ENCODE measurements around the gene SLC26A11.

Gene SLC26A11

DNA sequence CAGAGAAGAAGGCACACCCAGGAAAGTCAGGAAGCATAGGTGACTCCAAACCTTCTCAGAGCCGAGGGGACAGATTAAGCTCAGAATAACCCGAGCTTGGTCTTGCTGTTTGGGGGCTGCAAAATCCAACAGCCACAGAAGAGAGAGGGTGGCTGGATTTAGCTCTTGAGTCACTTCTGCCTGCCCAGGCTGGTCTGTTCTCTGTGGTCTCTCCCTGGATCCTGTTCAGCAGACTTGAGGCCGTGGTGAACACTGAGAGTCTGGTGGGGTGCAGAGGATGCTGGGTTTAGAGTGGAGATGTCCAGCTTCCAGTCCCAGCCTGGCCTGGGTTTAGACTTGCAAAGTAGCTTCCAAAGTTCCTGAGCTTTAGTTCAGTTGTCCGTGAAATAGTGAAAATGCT, 8.8 kb downstream of the SLC26A11 start:
- H3K4me3 ChIP-seq (ENCODE audit: low read depth, low read length), result no peak overlapping the region
- no peak for DNase-seq (ENCODE audit: low read depth)
- TF ChIP-seq, protein P1, sequence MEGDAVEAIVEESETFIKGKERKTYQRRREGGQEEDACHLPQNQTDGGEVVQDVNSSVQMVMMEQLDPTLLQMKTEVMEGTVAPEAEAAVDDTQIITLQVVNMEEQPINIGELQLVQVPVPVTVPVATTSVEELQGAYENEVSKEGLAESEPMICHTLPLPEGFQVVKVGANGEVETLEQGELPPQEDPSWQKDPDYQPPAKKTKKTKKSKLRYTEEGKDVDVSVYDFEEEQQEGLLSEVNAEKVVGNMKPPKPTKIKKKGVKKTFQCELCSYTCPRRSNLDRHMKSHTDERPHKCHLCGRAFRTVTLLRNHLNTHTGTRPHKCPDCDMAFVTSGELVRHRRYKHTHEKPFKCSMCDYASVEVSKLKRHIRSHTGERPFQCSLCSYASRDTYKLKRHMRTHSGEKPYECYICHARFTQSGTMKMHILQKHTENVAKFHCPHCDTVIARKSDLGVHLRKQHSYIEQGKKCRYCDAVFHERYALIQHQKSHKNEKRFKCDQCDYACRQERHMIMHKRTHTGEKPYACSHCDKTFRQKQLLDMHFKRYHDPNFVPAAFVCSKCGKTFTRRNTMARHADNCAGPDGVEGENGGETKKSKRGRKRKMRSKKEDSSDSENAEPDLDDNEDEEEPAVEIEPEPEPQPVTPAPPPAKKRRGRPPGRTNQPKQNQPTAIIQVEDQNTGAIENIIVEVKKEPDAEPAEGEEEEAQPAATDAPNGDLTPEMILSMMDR (IDR thresholded peaks at IDR 0.05; ENCODE audit: low read depth, low read length, missing control alignments), result no peak
- in situ Hi-C loops (cut with HindIII; ENCODE audit: low sequenced_read_pairs), result no loop called here

- H3K4me3 ChIP-seq (ENCODE audit: low read depth, low read length), result no peak overlapping the region
- in situ Hi-C loops (cut with HindIII; ENCODE audit: low sequenced_read_pairs), result no loop called here
- DNase-seq (ENCODE audit: low read depth), result no peak
- TF ChIP-seq, protein P1 (IDR thresholded peaks at IDR 0.05; ENCODE audit: low read depth, low read length, missing control alignments), result no peak
Observed at GRCh38 chr17:80232438-80232837, 12.2 kb downstream of the SLC26A11 start.

GRCh38 chr17:80233202-80233601, 13.0 kb downstream of the SLC26A11 start:
- in situ Hi-C loops (cut with HindIII; ENCODE audit: low sequenced_read_pairs), result no loop called here
- TF ChIP-seq, protein P1 (IDR thresholded peaks at IDR 0.05; ENCODE audit: low read depth, low read length, missing control alignments), result no peak
- no peak overlapping the region for H3K4me3 ChIP-seq (ENCODE audit: low read depth, low read length)
- DNase-seq (ENCODE audit: low read depth), result no peak

GRCh38 chr17:80236911-80237310, 16.7 kb downstream of the SLC26A11 start:
- in situ Hi-C loops (cut with HindIII; ENCODE audit: low sequenced_read_pairs), result no loop called here
- TF ChIP-seq, protein P1 (IDR thresholded peaks at IDR 0.05; ENCODE audit: low read depth, low read length, missing control alignments), result no peak
- DNase-seq (ENCODE audit: low read depth), result no peak
- no peak overlapping the region for H3K4me3 ChIP-seq (ENCODE audit: low read depth, low read length)

GRCh38 chr17:80237386-80237785, 17.2 kb downstream of the SLC26A11 start:
- TF ChIP-seq, protein P1 (IDR thresholded peaks at IDR 0.05; ENCODE audit: low read depth, low read length, missing control alignments), result no peak
- no peak overlapping the region for H3K4me3 ChIP-seq (ENCODE audit: low read depth, low read length)
- in situ Hi-C loops (cut with HindIII; ENCODE audit: low sequenced_read_pairs), result no loop called here
- no peak for DNase-seq (ENCODE audit: low read depth)

DNA sequence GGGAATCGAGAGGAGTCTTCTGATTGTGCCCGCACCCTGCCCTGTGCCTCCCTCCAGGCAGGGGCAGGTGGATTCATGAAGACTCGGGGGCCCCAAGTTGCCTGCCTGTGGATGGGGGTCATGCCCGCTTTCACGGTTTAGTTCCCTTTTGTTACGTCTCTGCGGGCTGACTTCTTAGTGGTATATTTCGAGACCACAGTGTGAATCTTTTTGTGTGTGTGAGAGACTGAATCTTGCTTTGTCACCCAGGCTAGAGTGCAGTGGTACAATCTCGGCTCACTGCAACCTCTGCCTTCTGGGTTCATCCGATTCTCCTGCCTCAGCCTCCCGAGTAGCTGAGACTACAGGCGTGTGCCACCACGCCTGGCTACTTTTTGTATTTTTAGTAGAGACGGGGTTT, 22.3 kb downstream of the SLC26A11 start:
- TF ChIP-seq, protein P1 (IDR thresholded peaks at IDR 0.05; ENCODE audit: low read depth, low read length, missing control alignments), result no peak
- DNase-seq (ENCODE audit: low read depth), result no peak
- no peak overlapping the region for H3K4me3 ChIP-seq (ENCODE audit: low read depth, low read length)
- in situ Hi-C loops (cut with HindIII; ENCODE audit: low sequenced_read_pairs), result no loop called here
